Endothelial cell of umbilical vein (primary cell): ENCODE measurements around the gene CELSR3. TPM values are rescaled to one million over a fixed set of nuclear protein-coding genes. Genes with fewer than 3 reads are reported as not detected.

Source experiments
- BruUV-seq: library from RNA; stranded (reverse); fragments of 400-500 nt; replicated peaks from 2 replicates; lab custom pipeline; 2021; lab: Mats Ljungman, UMichigan
- CTCF ChIA-PET: fragments of 300-600, 350-600 bp; sonication (Branson Sonifier 250); formaldehyde crosslinking; loops from one replicate; lab custom pipeline; 2021; ENCODE audit warnings: antibody characterized with exemption, inconsistent platforms; lab: Charles Lee
- POLR2A ChIA-PET: fragments of 300-600, 350-600 bp; sonication (Branson Sonifier 250); formaldehyde crosslinking; loops from one replicate; lab custom pipeline; 2021; ENCODE audit warnings: antibody characterized with exemption, inconsistent platforms; lab: Charles Lee
- DNase-seq: peaks from one replicate; pipeline ENCODE4 v3.0.0-alpha.2; 2011; ENCODE audit warnings: low read depth, low spot score
- FAIRE-seq: peaks from 2 replicates; lab custom pipeline; 2011; peaks lifted over from hg19 to GRCh38; lab: Jason Lieb, UNC
- H2AFZ ChIP-seq: 2 replicates; pipeline ENCODE4 v1.6.0; 2012; ENCODE audit warnings: low read depth, low read length, control low read depth, inconsistent platforms
- H3K27ac ChIP-seq: 2 replicates; pipeline ENCODE4 v1.5.1; 2011; ENCODE audit warnings: low read depth, mild to moderate bottlenecking, control low read depth, low read length, moderate library complexity; ENCODE audit not compliant: insufficient read depth
- H3K27me3 ChIP-seq, 2 experiments: 2 replicates each; pipeline versions ENCODE4 v1.6.0 to v1.6.1; 2011; ENCODE audit warnings: low read length in 2 of 2, mixed read lengths in 1 of 2; ENCODE audit not compliant: control insufficient read depth in 2 of 2, insufficient read depth in 2 of 2
- H3K36me3 ChIP-seq, 2 experiments: 2 replicates in 1 of 2; 3 replicates in 1 of 2; pipeline ENCODE4 v1.5.1; 2011; ENCODE audit warnings: low read length in 2 of 2, mild to moderate bottlenecking in 1 of 2, moderate library complexity in 1 of 2; ENCODE audit not compliant: control insufficient read depth in 2 of 2, insufficient read depth in 2 of 2; ENCODE audit errors: extremely low read depth in 1 of 2
- H3K4me1 ChIP-seq: 3 replicates; pipeline ENCODE4 v1.5.1; 2011; ENCODE audit warnings: mild to moderate bottlenecking, low read length; ENCODE audit not compliant: control insufficient read depth, insufficient read depth; ENCODE audit errors: extremely low read depth
- H3K4me2 ChIP-seq: 2 replicates; pipeline ENCODE4 v1.6.1; 2011; ENCODE audit warnings: low read length, control low read depth, mixed read lengths; ENCODE audit not compliant: insufficient read depth
- H3K4me3 ChIP-seq, 3 experiments: fragments of 200-600 bp in 1 of 3; sonication (generic), shearing (Covaris generic) in 1 of 3; replicated peaks in 1 of 3; 2 replicates each; pipeline ENCODE4 v1.5.1; 2011 to 2016; ENCODE audit warnings: control low read depth in 3 of 3, low read length in 3 of 3, mild to moderate bottlenecking in 2 of 3, inconsistent platforms in 1 of 3, low read depth in 1 of 3, moderate library complexity in 1 of 3; ENCODE audit not compliant: insufficient read depth in 1 of 3
- H3K79me2 ChIP-seq: 2 replicates; pipeline ENCODE4 v1.6.0; 2012; ENCODE audit warnings: low read length, inconsistent platforms; ENCODE audit not compliant: control insufficient read depth, insufficient read depth
- H3K9ac ChIP-seq: replicated peaks from 2 replicates; pipeline ENCODE3; 2011; ENCODE audit warnings: low read length, control low read depth; ENCODE audit not compliant: insufficient read depth; ENCODE audit errors: extremely low read depth
- H3K9me1 ChIP-seq: replicated peaks from 3 replicates; pipeline ENCODE4 v1.6.0; 2011; ENCODE audit warnings: mild to moderate bottlenecking, low read length; ENCODE audit not compliant: control insufficient read depth, insufficient read depth; ENCODE audit errors: extremely low read depth
- H3K9me3 ChIP-seq: replicated peaks from 2 replicates; pipeline ENCODE4 v1.5.1; 2012; ENCODE audit warnings: low read length, inconsistent platforms; ENCODE audit not compliant: control insufficient read depth, insufficient read depth
- H4K20me1 ChIP-seq: replicated peaks from 2 replicates; pipeline ENCODE3; 2011; ENCODE audit warnings: mild to moderate bottlenecking, low read length; ENCODE audit not compliant: control insufficient read depth, insufficient read depth; ENCODE audit errors: extremely low read depth
- EZH2 ChIP-seq: IDR thresholded peaks from 2 replicates; pipeline ENCODE4 v1.6.1; 2012; ENCODE audit warnings: borderline replicate concordance, low read depth, mild to moderate bottlenecking, moderate library complexity, low read length, inconsistent platforms; ENCODE audit not compliant: severe bottlenecking
- FOS ChIP-seq: IDR thresholded peaks from 2 replicates; pipeline ENCODE4 v1.6.1; 2011; ENCODE audit warnings: mild to moderate bottlenecking, low read length, moderate library complexity, borderline replicate concordance; ENCODE audit not compliant: insufficient read depth
- GATA2 ChIP-seq: IDR thresholded peaks from 2 replicates; pipeline ENCODE4 v1.7.0; 2011; ENCODE audit warnings: low read depth, mild to moderate bottlenecking, moderate library complexity, mixed read lengths, low read length; ENCODE audit not compliant: insufficient read length, insufficient read depth
- JUN ChIP-seq: IDR thresholded peaks from 2 replicates; pipeline ENCODE4 v1.6.1; 2011; ENCODE audit warnings: borderline replicate concordance, low read depth; ENCODE audit not compliant: insufficient read length, insufficient read depth
- MYC ChIP-seq: IDR thresholded peaks from one replicate; pipeline ENCODE4 v1.6.1; 2011; ENCODE audit warnings: mild to moderate bottlenecking, low read depth, low read length
- POLR2A ChIP-seq: IDR thresholded peaks from 2 replicates; pipeline ENCODE4 v1.6.1; 2012; ENCODE audit warnings: low read depth, mild to moderate bottlenecking, control low read depth, low read length
- POLR2AphosphoS5 ChIP-seq: IDR thresholded peaks from 2 replicates; pipeline ENCODE4 v1.6.1; 2012; ENCODE audit warnings: low read depth, mild to moderate bottlenecking, control low read depth, low read length, moderate library complexity; ENCODE audit not compliant: insufficient read depth
- dilution Hi-C: fragments of 300-500 bp; cut with MboI; formaldehyde crosslinking; loops from one replicate; pipeline ENCODE4 v1.15.0; 2019; ENCODE audit warnings: low sequenced_read_pairs; ENCODE audit not compliant: extremely low pct_ligation_motif_present
- intact Hi-C: fragments of 100-400 bp; cut with micrococcal nuclease; formaldehyde crosslinking; loops from one replicate; pipeline ENCODE4 v1.10.0; 2022
- polyA plus RNA-seq, 4 experiments: library from polyadenylated mRNA; depleted of rRNA in 3 of 4; stranded (reverse) in 3 of 4; unstranded in 1 of 4; fragments of >200 nt; gene quantifications; 2 replicates each; pipeline versions ENCODE4 v1.2.1 to v1.2.3, GENCODE V29; 2011 to 2012; ENCODE audit warnings: missing spikeins in 1 of 4
- total RNA-seq: library from RNA; stranded (reverse); gene quantifications from 2 replicates; pipeline ENCODE4 v1.2.3, GENCODE V29; 2021
- TF ChIP-seq, protein P1 (sequence below), 2 donors: IDR thresholded peaks; 1 replicate in 1 of 2; 2 replicates in 1 of 2; pipeline ENCODE4 v1.5.1; 2011; ENCODE audit warnings: low read length in 2 of 2, mild to moderate bottlenecking in 2 of 2, moderate library complexity in 2 of 2, control low read depth in 1 of 2, inconsistent platforms in 1 of 2, low read depth in 1 of 2; ENCODE audit not compliant: insufficient read depth in 1 of 2; ENCODE audit errors: extremely low read depth in 1 of 2
- TF ChIP-seq, protein P2 (sequence below): IDR thresholded peaks from 2 replicates; pipeline ENCODE4 v1.6.1; 2011; ENCODE audit not compliant: insufficient read depth, insufficient read length

Gene CELSR3
- total and polyA plus RNA-seq, 2 donors (not counting 3 experiments of a cell fraction or from before 2014, with no cell fraction given): 0.25 to 0.71 TPM

DNA sequence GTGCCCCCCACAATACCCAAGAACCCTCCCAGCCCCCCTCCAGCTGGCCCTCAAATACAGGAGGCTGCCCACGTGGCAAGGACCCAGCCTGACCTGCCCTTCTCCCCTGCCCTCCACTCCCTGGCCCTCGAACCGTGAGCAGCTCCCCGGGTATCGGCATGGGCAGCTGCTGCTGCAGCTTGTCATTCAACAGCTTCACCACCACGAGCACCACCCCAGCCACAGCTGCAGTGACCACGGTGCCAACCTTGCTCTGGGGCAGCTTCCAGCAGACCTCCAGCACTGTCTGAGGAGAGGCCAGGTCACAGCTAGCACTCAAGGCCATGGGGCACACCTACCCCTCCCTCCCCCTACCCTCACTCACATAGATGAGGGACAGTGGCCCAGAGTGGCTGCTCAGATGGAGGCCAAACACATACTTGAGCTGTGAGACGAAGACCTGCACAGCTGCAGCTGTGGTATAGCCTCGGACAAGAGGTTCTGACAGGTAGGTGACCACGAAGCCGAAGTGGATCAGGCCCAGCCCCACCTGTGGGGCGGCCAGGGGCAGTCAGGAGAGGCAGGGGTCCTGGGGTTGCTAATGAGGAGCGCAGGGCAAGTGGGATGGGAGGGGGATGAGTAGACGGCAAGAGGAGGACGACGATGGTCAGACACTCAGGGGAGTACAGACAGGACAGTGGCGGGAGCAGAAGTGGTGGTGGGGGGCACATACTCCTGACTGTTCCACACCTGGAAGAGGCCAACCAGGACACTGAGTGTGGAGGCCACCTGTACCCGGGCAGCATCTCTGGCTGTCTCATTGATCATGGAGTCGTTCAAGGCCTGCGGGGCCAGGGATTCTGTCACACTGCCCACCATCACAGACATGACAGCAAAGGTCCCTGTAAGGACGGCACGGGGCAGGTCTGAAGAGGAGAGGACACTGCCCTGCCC, 30.9 kb downstream of the CELSR3 start:
- Histone ChIP-seq H3K9me3 (no peaks in the 10 kb centered on the region), H3K27ac (no peak overlapping the region), H3K9me1 (no peaks in the 10 kb centered on the region), H3K4me3 (no peak overlapping the region), H3K27me3 (no peaks in the 10 kb centered on the region), H3K4me2 (no peak overlapping the region), H3K36me3 (peaks cover 0 to 34% of the 10 kb centered on the region in 2 experiments), H3K4me1 (peaks cover 16% of the 10 kb centered on the region), H4K20me1 (no peaks in the 10 kb centered on the region), H2AFZ (no peak overlapping the region), H3K9ac (no peak overlapping the region), H3K79me2 (no peaks in the 10 kb centered on the region)
- ChIA-PET CTCF (no interaction called here), POLR2A (no interaction called here)
- DNase-seq (no peak), FAIRE-seq (no peak)
- intact Hi-C loops (no loop called here), dilution Hi-C loops (no loop called here)
- BruUV-seq: no TSS peak
- TF ChIP-seq, protein P1, sequence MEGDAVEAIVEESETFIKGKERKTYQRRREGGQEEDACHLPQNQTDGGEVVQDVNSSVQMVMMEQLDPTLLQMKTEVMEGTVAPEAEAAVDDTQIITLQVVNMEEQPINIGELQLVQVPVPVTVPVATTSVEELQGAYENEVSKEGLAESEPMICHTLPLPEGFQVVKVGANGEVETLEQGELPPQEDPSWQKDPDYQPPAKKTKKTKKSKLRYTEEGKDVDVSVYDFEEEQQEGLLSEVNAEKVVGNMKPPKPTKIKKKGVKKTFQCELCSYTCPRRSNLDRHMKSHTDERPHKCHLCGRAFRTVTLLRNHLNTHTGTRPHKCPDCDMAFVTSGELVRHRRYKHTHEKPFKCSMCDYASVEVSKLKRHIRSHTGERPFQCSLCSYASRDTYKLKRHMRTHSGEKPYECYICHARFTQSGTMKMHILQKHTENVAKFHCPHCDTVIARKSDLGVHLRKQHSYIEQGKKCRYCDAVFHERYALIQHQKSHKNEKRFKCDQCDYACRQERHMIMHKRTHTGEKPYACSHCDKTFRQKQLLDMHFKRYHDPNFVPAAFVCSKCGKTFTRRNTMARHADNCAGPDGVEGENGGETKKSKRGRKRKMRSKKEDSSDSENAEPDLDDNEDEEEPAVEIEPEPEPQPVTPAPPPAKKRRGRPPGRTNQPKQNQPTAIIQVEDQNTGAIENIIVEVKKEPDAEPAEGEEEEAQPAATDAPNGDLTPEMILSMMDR (IDR thresholded peaks at IDR 0.05; ENCODE audit: extremely low read depth in 1 of 2, insufficient read depth in 1 of 2, low read depth in 1 of 2, low read length in 2 of 2): no peak
- TF ChIP-seq FOS (no peak), MYC (no peak), GATA2 (no peak), POLR2AphosphoS5 (no peak), JUN (no peak), POLR2A (no peak), EZH2 (no peak)
- TF ChIP-seq, protein P2, sequence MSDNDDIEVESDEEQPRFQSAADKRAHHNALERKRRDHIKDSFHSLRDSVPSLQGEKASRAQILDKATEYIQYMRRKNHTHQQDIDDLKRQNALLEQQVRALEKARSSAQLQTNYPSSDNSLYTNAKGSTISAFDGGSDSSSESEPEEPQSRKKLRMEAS: no peak
